HepG2 (cell line): ENCODE data around the gene PIEZO2. TPM values are rescaled to one million over a fixed set of nuclear protein-coding genes. Genes with fewer than 3 reads are reported as not detected.
A peak's percentile ranks its signal among the peaks of the same experiment; 100 is the strongest.

ENCODE experiments used
- FOXP4 ChIP-seq: sonication (generic); formaldehyde crosslinking; IDR thresholded peaks from 2 replicates; pipeline ENCODE4 v1.4.0; 2020; ENCODE audit warnings: missing genetic modification reagents
- HDAC2 ChIP-seq: sonication (generic); formaldehyde crosslinking; IDR thresholded peaks from 2 replicates; pipeline ENCODE4 v1.4.0; 2020; ENCODE audit warnings: missing genetic modification reagents
- ISL2 ChIP-seq: sonication (generic); formaldehyde crosslinking; IDR thresholded peaks from 2 replicates; pipeline ENCODE4 v1.5.0; 2020; ENCODE audit warnings: missing genetic modification reagents
- KLF6 ChIP-seq: IDR thresholded peaks from 2 replicates; pipeline ENCODE4 v1.8.0; 2016; ENCODE audit warnings: missing biosample characterization, missing genetic modification reagents
- NCOA2 ChIP-seq: sonication (generic); formaldehyde crosslinking; IDR thresholded peaks from 2 replicates; pipeline ENCODE4 v1.8.0; 2022; ENCODE audit warnings: inconsistent platforms
- PATZ1 ChIP-seq: sonication (generic); formaldehyde crosslinking; IDR thresholded peaks from 2 replicates; pipeline ENCODE4 v1.4.0; 2020; ENCODE audit warnings: missing genetic modification reagents
- STAG1 ChIP-seq: sonication (generic); formaldehyde crosslinking; IDR thresholded peaks from 2 replicates; pipeline ENCODE4 v1.4.0; 2020; ENCODE audit warnings: missing genetic modification reagents
- ZBTB7A ChIP-seq: sonication (generic); formaldehyde crosslinking; IDR thresholded peaks from 2 replicates; pipeline ENCODE4 v1.8.0; 2022; ENCODE audit warnings: mild to moderate bottlenecking, missing genetic modification reagents
- ZBTB7B ChIP-seq: sonication (generic); formaldehyde crosslinking; IDR thresholded peaks from 2 replicates; pipeline ENCODE4 v1.4.0; 2020; ENCODE audit warnings: missing genetic modification reagents
- ZFY ChIP-seq: sonication (generic); formaldehyde crosslinking; IDR thresholded peaks from 2 replicates; pipeline ENCODE4 v1.4.0; 2020; ENCODE audit warnings: missing genetic modification reagents
- ZMYM4 ChIP-seq: sonication (generic); formaldehyde crosslinking; IDR thresholded peaks from 2 replicates; pipeline ENCODE4 v1.8.1; 2023; ENCODE audit warnings: mild to moderate bottlenecking, missing genetic modification reagents
- ZNF280B ChIP-seq: sonication (generic); formaldehyde crosslinking; IDR thresholded peaks from 2 replicates; pipeline ENCODE4 v1.5.0; 2020; ENCODE audit warnings: missing genetic modification reagents, mild to moderate bottlenecking, borderline replicate concordance
- ZNF772 ChIP-seq: sonication (generic); formaldehyde crosslinking; IDR thresholded peaks from 2 replicates; pipeline ENCODE4 v1.5.0; 2020; ENCODE audit warnings: mild to moderate bottlenecking, missing genetic modification reagents
- ZNF839 ChIP-seq: sonication (generic); formaldehyde crosslinking; IDR thresholded peaks from 2 replicates; pipeline ENCODE4 v1.4.0; 2020; ENCODE audit warnings: missing genetic modification reagents, mild to moderate bottlenecking, borderline replicate concordance
- ZNF850 ChIP-seq: sonication (generic); formaldehyde crosslinking; conservative IDR thresholded peaks from 2 replicates; pipeline ENCODE4 v1.9.0; 2021; ENCODE audit warnings: mild to moderate bottlenecking, missing genetic modification reagents
- polyA plus RNA-seq, 8 experiments: library from polyadenylated mRNA; depleted of rRNA in 3 of 8; stranded (reverse) in 7 of 8; unstranded in 1 of 8; fragments of >200 nt; fragmentation: Illumina TruSeq in 4 of 8; extraction: Trizol in 4 of 8; gene quantifications; 2 replicates each; pipeline versions ENCODE4 v1.2.1 to v1.2.3, GENCODE V29; 2011 to 2016; ENCODE audit warnings: low read depth in 4 of 8, missing spikeins in 1 of 8, mixed read lengths in 1 of 8; ENCODE audit not compliant: insufficient read depth in 1 of 8
- total RNA-seq, 5 experiments: library from RNA; depleted of rRNA; stranded (reverse); fragments of >200 nt; fragmentation: Illumina TruSeq; extraction: Trizol; gene quantifications; 2 replicates each; pipeline ENCODE4 v1.2.3, GENCODE V29; 2016; ENCODE audit warnings: low read depth in 1 of 5
- TF ChIP-seq, protein P1 (sequence below), 2 experiments: sonication (generic) in 1 of 2; formaldehyde crosslinking in 1 of 2; IDR thresholded peaks; 2 replicates each; pipeline versions ENCODE4 v1.4.0 to v1.6.1; 2016 to 2020; ENCODE audit warnings: borderline replicate concordance in 1 of 2, low read depth in 1 of 2, mild to moderate bottlenecking in 1 of 2, missing genetic modification reagents in 1 of 2
- TF ChIP-seq, protein P2 (sequence below): sonication (generic); formaldehyde crosslinking; IDR thresholded peaks from 2 replicates; pipeline ENCODE4 v1.8.0; 2022; ENCODE audit warnings: mild to moderate bottlenecking, missing genetic modification reagents, moderate library complexity
- TF ChIP-seq, protein P3 (sequence below): sonication (generic); formaldehyde crosslinking; IDR thresholded peaks from 2 replicates; pipeline ENCODE4 v1.9.0; 2021; ENCODE audit warnings: missing genetic modification reagents, mild to moderate bottlenecking, borderline replicate concordance

PIEZO2 gene
- total and polyA plus RNA-seq, 2 of the 13 experiments (the other 11 are each of a cell fraction or from before 2014, with no cell fraction given) = 15.2 to 27.2 TPM

- TF ChIP-seq, protein P1, sequence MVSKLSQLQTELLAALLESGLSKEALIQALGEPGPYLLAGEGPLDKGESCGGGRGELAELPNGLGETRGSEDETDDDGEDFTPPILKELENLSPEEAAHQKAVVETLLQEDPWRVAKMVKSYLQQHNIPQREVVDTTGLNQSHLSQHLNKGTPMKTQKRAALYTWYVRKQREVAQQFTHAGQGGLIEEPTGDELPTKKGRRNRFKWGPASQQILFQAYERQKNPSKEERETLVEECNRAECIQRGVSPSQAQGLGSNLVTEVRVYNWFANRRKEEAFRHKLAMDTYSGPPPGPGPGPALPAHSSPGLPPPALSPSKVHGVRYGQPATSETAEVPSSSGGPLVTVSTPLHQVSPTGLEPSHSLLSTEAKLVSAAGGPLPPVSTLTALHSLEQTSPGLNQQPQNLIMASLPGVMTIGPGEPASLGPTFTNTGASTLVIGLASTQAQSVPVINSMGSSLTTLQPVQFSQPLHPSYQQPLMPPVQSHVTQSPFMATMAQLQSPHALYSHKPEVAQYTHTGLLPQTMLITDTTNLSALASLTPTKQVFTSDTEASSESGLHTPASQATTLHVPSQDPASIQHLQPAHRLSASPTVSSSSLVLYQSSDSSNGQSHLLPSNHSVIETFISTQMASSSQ (IDR thresholded peaks at IDR 0.05; ENCODE audit: low read depth) = no peak; the same call in 1 of the 2 replicates
- TF ChIP-seq, protein P1 (CRISPR knock-in tag; IDR thresholded peaks at IDR 0.05; ENCODE audit: borderline replicate concordance) = peak; percentile 72; the same call in 1 of the 2 replicates
- TF ChIP-seq NCOA2 (CRISPR knock-in tag) (peak; percentile 68; the same call in 1 of the 2 replicates), KLF6 (CRISPR knock-in tag) (no peak), ZNF280B (CRISPR knock-in tag) (no peak), ZBTB7B (CRISPR knock-in tag) (peak; percentile 76; the same call in 1 of the 2 replicates), ZNF772 (CRISPR knock-in tag) (no peak), FOXP4 (peak; percentile 73; the same call in 1 of the 2 replicates), STAG1 (peak; percentile 12; the same call in 1 of the 2 replicates), ZBTB7A (CRISPR knock-in tag) (no peak), ISL2 (peak; percentile 77), ZMYM4 (CRISPR knock-in tag) (peak; percentile 31; the same call in 1 of the 2 replicates), PATZ1 (CRISPR knock-in tag) (peak; percentile 84), HDAC2 (CRISPR knock-in tag) (peak; percentile 62), ZFY (CRISPR knock-in tag) (0 out of 2 replicates have a peak, but pooled peaks have one; percentile 24), ZNF839 (CRISPR knock-in tag) (no peak), ZNF850 (CRISPR knock-in tag) (no peak)
- TF ChIP-seq, protein P2, sequence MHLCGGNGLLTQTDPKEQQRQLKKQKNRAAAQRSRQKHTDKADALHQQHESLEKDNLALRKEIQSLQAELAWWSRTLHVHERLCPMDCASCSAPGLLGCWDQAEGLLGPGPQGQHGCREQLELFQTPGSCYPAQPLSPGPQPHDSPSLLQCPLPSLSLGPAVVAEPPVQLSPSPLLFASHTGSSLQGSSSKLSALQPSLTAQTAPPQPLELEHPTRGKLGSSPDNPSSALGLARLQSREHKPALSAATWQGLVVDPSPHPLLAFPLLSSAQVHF (CRISPR knock-in tag) = no peak
- TF ChIP-seq, protein P3, sequence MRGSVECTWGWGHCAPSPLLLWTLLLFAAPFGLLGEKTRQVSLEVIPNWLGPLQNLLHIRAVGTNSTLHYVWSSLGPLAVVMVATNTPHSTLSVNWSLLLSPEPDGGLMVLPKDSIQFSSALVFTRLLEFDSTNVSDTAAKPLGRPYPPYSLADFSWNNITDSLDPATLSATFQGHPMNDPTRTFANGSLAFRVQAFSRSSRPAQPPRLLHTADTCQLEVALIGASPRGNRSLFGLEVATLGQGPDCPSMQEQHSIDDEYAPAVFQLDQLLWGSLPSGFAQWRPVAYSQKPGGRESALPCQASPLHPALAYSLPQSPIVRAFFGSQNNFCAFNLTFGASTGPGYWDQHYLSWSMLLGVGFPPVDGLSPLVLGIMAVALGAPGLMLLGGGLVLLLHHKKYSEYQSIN (CRISPR knock-in tag) = no peak
Observed at GRCh38 chr18:11113046-11113548, 36.3 kb downstream of the PIEZO2 start (continued).
